GM12892 (cell line): ENCODE measurements around the gene MXD3.

Experiments used
- DNase-seq: peaks from one replicate; pipeline ENCODE4 v3.0.0; 2011; ENCODE audit not compliant: insufficient read length
- FAIRE-seq: peaks from 2 replicates; lab custom pipeline; 2011; peaks lifted over from hg19 to GRCh38; lab: Jason Lieb, UNC
- POLR2A ChIP-seq: IDR thresholded peaks from 2 replicates; pipeline ENCODE4 v1.6.1; 2011; ENCODE audit warnings: low read depth, low read length, control low read depth
- POLR2AphosphoS5 ChIP-seq: IDR thresholded peaks from 2 replicates; pipeline ENCODE4 v1.6.1; 2011; ENCODE audit warnings: low read depth, low read length, control low read depth
- TAF1 ChIP-seq: IDR thresholded peaks from 2 replicates; pipeline ENCODE4 v1.6.1; 2011; ENCODE audit warnings: low read depth, mild to moderate bottlenecking, control low read depth, low read length, borderline replicate concordance

MXD3 gene

DNA sequence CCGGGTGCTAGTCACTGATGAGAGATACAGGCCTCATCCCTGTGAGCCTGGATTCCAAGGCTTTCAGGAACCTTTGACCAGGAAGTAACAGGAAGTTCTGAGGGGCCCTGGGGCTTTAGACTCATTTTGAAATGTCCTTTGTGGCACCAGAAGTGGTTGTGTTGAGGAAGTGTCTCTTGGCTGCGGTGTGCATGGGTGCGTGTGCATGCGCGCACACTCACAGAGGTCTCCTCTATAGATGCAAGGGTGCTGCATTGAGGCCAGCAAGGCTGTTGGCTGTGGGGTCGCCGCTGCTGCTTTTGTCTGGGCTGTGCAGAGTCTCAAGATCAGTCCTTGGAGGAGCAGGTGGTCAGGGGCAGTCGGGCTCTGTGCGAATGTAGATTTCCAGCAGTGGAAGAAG, 15.8 kb downstream of the MXD3 start:
- FAIRE-seq: no peak
- TF ChIP-seq POLR2AphosphoS5: no peak
- TF ChIP-seq TAF1: no peak
- TF ChIP-seq POLR2A: no peak
- no peak for DNase-seq

DNA sequence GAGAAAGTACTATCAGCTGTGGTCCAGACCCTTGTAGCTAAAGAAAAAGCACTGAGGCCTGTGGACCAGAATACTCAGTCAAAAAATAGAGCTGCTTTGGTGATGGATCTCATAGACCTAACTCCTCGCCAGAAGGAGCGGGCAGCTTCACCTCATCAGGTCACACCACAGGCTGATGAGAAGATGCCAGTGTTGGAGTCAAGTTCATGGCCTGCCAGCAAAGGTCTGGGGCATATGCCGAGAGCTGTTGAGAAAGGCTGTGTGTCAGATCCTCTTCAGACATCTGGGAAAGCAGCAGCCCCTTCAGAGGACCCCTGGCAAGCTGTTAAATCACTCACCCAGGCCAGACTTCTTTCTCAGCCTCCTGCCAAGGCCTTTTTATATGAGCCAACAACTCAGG, 17.1 kb downstream of the MXD3 start:
- FAIRE-seq: no peak
- TF ChIP-seq POLR2A (no peak), TAF1 (no peak), POLR2AphosphoS5 (no peak)

DNA sequence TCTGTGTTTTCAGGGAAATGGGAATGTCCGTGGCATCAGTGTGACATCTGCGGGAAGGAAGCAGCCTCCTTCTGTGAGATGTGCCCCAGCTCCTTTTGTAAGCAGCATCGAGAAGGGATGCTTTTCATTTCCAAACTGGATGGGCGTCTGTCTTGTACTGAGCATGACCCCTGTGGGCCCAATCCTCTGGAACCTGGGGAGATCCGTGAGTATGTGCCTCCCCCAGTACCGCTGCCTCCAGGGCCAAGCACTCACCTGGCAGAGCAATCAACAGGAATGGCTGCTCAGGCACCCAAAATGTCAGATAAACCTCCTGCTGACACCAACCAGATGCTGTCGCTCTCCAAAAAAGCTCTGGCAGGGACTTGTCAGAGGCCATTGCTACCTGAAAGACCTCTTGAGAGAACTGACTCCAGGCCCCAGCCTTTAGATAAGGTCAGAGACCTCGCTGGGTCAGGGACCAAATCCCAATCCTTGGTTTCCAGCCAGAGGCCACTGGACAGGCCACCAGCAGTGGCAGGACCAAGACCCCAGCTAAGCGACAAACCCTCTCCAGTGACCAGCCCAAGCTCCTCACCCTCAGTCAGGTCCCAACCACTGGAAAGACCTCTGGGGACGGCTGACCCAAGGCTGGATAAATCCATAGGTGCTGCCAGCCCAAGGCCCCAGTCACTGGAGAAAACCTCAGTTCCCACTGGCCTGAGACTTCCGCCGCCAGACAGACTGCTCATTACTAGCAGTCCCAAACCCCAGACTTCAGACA, 17.7 kb downstream of the MXD3 start:
- TF ChIP-seq POLR2AphosphoS5: no peak
- TF ChIP-seq TAF1: no peak
- no peak for TF ChIP-seq POLR2A
- DNase-seq (no peak), FAIRE-seq (no peak)

More for the DNA sequence above, 17.1 kb downstream of the MXD3 start:
- DNase-seq: no peak

DNA sequence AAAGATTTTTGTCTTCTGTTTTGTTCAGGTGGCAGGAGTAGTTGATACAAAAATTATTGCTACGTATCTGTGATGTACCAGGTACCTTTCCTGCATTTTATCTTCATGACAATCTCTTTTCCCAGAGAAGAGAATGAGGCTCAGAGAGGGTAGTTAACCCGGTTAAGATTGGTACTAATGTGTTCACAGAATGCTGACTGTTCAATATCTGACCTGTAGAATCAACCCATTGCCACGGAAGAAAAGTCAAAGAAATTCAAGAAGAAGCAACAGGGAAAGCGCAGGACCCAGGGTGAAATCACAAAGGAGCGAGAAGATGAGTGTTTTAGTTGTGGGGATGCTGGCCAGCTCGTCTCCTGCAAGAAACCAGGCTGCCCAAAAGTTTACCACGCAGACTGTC, 20.0 kb downstream of the MXD3 start:
- TF ChIP-seq TAF1: no peak
- no peak for TF ChIP-seq POLR2AphosphoS5
- no peak for TF ChIP-seq POLR2A

DNA sequence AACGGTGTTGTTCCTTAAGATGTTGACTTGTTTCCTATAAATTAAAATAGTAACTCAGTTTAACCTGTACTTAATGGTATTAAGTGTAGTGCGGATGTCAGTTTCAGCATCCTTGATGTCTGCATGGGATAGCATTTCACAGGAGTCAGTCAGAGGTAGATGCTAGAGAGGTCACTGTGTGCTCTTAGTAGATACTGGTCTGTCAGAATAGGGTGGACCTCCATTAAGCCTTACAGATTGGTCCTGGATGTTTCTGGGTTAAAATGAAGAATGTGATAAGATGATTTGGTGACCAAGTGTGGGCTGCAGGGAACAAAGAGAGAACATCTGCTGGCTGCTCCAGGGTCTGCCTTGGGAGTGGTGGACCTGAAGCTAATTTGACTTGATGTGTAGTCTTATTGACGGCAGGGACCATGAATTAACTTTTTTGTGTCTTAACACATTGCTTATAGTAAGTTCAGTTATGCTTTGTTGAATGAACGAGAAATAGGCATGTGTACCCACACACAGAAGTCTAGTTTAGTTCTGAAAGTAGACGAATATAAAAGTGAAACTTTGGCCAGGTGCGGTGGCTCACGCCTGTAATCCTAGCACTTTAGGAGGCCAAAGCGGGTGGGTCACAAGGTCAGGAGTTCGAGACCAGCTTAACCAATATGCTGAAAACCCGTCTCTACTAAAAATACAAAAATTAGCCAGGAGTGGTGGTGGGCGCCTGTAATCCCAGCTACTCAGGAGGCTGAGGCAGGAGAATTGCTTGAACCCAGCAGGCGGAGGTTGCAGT, 20.7 kb downstream of the MXD3 start:
- TF ChIP-seq TAF1: no peak
- no peak for DNase-seq
- peak; percentile 89 for FAIRE-seq

More for the DNA sequence above, 20.0 kb downstream of the MXD3 start:
- DNase-seq (no peak), FAIRE-seq (no peak)

DNA sequence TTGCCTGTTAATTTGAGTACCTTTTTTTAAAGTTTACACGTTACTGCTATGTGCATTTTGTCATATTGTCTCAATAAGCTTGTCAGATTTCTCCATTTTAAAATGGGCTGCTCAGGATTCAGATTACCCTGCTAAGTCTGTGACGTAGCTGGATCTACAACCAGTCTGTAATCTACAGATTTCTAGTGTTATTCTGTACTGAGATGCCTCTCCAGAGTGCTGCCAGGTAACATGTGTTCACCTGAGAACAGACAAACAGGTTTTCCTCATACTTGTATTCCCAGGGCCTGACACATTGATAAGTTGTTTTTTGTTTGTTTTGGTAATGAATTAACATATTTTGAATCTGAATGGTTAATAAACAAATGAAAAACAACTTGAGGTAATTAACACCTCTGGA, 23.5 kb downstream of the MXD3 start:
- TF ChIP-seq POLR2A (no peak), POLR2AphosphoS5 (no peak), TAF1 (no peak)
- DNase-seq (no peak), FAIRE-seq (no peak)

DNA sequence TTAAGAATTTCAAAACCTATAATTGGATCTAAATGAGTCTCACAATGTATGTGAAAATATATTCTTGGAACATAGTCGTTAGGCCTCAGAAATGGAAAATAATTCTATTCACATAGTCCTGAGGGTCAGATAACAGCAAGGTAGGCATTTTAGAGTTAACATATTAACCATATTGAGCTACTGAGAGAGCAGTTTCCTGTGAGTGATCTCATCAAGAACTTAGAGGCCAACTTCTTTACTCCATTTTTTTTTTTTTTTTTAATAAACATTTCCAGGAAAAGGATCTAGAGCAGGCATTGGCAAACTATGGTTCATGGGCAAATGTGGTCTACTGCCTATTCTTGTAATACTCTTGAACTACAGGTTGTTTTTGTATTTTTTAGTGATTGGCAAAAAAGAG, 34.8 kb downstream of the MXD3 start:
- no peak for FAIRE-seq
- no peak for DNase-seq
- TF ChIP-seq POLR2AphosphoS5 (no peak), POLR2A (no peak), TAF1 (no peak)

DNA sequence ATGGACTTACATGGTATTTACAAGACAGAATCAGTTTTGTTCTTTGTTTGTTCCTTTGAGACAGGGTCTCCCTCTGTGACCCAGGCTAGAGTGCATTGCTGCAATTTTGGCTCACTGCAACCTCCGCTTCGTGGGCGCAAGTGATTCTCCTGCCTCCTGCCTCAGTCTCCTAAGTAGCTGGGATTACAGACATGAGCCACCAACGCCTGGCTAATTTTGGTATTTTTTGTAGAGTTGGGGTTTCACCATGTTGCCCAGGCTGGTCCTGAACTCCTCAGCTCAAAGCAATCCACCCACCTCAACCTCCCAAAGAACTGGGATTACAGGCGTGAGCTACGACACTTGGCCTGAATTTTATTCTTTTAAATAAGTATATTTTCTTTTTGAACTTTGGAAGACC, 35.8 kb downstream of the MXD3 start:
- FAIRE-seq: no peak
- TF ChIP-seq POLR2A (no peak), TAF1 (no peak), POLR2AphosphoS5 (no peak)
- DNase-seq: no peak

DNA sequence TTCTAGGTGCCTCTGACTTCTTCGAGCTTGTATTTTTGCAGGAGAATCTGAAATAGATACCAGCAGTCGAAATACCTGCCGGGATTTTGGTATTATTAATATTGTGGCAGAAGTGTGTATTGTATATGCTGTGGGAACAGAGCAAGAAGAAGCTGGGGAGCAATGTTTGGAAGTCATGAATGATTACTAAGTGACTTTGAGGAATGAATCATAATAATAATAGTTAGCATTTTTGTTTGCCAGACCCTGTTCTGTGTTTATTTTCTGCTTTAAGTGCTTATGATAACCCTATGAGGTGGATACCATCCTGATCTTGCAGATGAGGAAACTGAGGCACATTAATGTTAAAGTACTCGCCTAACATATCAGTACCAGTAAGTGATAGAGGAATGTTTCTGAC, 40.6 kb downstream of the MXD3 start:
- FAIRE-seq (no peak), DNase-seq (no peak)
- no peak for TF ChIP-seq POLR2A
- TF ChIP-seq TAF1: no peak
- TF ChIP-seq POLR2AphosphoS5: no peak

DNA sequence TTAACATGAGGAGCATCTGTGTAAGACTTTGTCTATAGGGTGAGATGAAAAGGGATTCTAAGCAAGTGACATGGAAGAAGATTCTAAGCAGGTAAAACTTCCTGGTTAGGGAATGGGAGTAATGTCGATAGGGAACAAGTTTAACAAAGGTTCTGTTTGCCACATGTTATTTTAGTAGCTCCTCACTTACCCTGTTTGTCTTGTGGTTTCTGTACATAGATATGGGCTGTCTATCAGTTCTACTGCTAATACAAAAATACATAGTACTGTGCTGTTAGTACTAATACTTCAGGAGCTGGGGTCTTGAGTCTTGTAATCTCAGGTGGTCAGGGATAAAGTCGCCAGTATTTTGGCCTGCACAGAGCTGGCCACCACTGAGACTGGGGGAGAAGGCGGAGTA, 41.0 kb downstream of the MXD3 start:
- no peak for FAIRE-seq
- TF ChIP-seq TAF1: no peak
- DNase-seq: no peak

DNA sequence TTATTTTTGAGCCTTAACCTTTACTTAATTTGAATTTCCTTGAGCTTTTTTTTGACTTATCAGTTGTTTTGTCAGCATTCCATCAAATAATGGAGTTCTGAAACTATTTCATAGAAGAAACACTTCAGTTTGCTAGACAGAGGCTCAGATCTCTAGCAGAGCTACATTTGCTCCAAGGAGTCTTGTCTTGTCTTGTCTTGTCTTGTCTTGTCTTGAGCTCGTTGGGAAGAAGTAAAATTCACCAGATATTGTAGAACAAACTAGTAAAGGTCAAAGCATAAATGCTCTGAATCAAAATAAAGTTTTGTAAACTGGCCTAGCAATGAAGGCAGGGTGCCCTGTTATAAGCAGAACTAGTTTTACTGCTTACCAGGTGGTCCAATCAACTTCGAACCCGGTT, 41.7 kb downstream of the MXD3 start:
- DNase-seq: no peak
- FAIRE-seq: no peak
- TF ChIP-seq TAF1 (no peak), POLR2A (no peak), POLR2AphosphoS5 (no peak)
